ENCODE data around the gene ZNF785.
"Not testable (repeated sequence)": the region's sequence is repeated elsewhere in the genome, so short reads cannot be mapped to it uniquely, and the experiment has no call there.

ZNF785 gene

DNA sequence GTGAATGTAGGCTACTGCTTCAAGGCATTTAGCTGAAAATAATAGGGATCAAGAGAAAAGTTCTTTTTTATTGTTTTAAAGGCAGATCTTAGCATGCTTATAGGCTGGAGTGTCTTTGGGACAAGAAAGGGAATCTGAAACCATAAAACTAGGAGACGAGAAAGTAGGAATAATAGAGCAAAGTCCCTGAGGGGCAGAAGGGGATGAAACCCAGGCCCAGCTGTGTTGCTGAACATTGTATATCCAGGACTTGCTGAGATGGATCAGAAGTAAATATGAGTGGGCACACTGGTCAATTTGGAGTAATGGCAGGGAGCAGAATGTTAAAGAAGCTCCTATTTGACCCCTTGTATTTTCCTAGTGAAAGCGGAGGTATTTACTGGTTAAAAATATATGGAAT lies 15.4 kb upstream of the ZNF785 start:
- H3K4me1 ChIP-seq (ENCODE audit: control insufficient read depth, insufficient read depth, low read length), result no peaks in the 10 kb centered on the region
- no peaks in the 10 kb centered on the region for H3K9me3 ChIP-seq (ENCODE audit: control insufficient read depth, insufficient read depth, low read length)
- peaks cover 26% of the 10 kb centered on the region for H3K36me3 ChIP-seq (ENCODE audit: control insufficient read depth, insufficient read depth, low read length)
- no peak overlapping the region for H3K4me3 ChIP-seq (ENCODE audit: low read depth, low read length)
- H3K9ac ChIP-seq (ENCODE audit: low read depth, low read length), result no peak overlapping the region
- H3K27ac ChIP-seq (ENCODE audit: low read depth, low read length), result no peak overlapping the region
- H3K27me3 ChIP-seq (ENCODE audit: control insufficient read depth, insufficient read depth, low read length), result no peaks in the 10 kb centered on the region

DNA sequence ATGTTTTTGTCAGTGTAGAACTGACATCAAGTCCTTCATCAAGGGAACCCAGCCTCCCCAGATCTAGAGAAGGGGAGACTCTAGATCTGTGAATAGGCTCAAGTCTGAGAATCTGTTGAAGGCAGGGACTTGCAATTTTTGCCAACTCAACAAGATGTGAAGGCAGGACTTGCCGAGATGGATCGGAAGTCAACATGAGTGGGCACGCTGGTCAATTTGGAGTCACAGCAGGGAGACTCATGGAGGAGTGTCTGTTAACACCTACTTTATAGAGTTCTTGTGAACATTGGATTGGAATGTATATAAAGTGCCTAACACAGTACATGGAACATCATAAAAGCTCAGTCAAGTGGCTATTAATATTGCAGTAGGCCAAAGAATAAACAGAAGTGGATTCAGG lies 14.7 kb upstream of the ZNF785 start:
- H3K27ac ChIP-seq (ENCODE audit: low read depth, low read length), result no peak overlapping the region
- H3K9me3 ChIP-seq (ENCODE audit: control insufficient read depth, insufficient read depth, low read length), result no peaks in the 10 kb centered on the region
- no peak overlapping the region for H3K4me3 ChIP-seq (ENCODE audit: low read depth, low read length)
- no peaks in the 10 kb centered on the region for H3K4me1 ChIP-seq (ENCODE audit: control insufficient read depth, insufficient read depth, low read length)
- H3K9ac ChIP-seq (ENCODE audit: low read depth, low read length), result no peak overlapping the region
- peaks cover 20% of the 10 kb centered on the region for H3K36me3 ChIP-seq (ENCODE audit: control insufficient read depth, insufficient read depth, low read length)
- no peaks in the 10 kb centered on the region for H3K27me3 ChIP-seq (ENCODE audit: control insufficient read depth, insufficient read depth, low read length)

DNA sequence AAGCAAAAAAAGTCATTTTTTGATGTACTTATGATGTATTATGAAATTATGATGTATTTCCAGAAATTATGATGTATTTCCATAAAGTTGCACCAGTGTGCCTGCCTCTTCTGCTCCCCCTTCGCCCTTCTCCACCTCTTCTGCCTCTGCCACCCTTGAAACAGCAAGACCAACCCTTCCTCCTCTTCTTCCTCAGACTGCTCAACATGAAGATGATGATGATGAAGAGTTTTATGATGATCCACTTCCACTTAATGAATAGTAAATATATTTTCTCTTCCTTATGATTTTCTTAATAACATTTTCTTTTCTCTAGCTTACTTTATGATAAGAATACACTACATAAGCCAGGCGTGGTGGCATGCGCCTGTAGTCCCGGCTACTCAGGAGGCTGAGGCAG lies 7.4 kb upstream of the ZNF785 start:
- Histone ChIP-seq H3K9me3 (ENCODE audit: control insufficient read depth, insufficient read depth, low read length) (no peaks in the 10 kb centered on the region), H3K36me3 (ENCODE audit: control insufficient read depth, insufficient read depth, low read length) (peaks cover 2% of the 10 kb centered on the region; the same call in 1 of the 2 replicates), H3K27me3 (ENCODE audit: control insufficient read depth, insufficient read depth, low read length) (no peaks in the 10 kb centered on the region), H3K4me3 (ENCODE audit: low read depth, low read length) (no peak overlapping the region), H3K4me1 (ENCODE audit: control insufficient read depth, insufficient read depth, low read length) (no peaks in the 10 kb centered on the region), H3K27ac (ENCODE audit: low read depth, low read length) (no peak overlapping the region), H3K9ac (ENCODE audit: low read depth, low read length) (no peak overlapping the region)

DNA sequence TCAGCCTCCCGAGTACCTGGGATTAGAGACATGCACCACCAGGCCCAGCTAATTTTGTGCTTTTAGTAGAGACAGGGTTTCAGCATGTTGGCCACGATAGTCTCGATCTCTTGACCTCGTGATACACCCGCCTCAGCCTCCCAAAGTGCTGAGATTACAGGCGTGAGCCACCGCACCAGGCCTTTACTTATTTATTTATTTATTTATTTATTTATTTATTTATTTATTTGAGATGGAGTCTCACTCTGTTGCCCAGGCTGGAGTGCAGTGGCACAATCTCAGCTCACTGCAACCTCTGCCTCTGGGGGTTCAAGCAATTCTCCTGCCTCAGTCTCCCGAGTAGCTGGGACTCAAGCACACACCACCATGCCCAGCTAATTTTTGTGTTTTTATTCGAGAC lies 5.4 kb upstream of the ZNF785 start:
- not testable (repeated sequence) for H3K9ac ChIP-seq (ENCODE audit: low read depth, low read length); H3K27me3 ChIP-seq (ENCODE audit: control insufficient read depth, insufficient read depth, low read length); H3K27ac ChIP-seq (ENCODE audit: low read depth, low read length); H3K9me3 ChIP-seq (ENCODE audit: control insufficient read depth, insufficient read depth, low read length); H3K4me1 ChIP-seq (ENCODE audit: control insufficient read depth, insufficient read depth, low read length); H3K4me3 ChIP-seq (ENCODE audit: low read depth, low read length)
- H3K36me3 ChIP-seq (ENCODE audit: control insufficient read depth, insufficient read depth, low read length), result peaks cover 10% of the 10 kb centered on the region

DNA sequence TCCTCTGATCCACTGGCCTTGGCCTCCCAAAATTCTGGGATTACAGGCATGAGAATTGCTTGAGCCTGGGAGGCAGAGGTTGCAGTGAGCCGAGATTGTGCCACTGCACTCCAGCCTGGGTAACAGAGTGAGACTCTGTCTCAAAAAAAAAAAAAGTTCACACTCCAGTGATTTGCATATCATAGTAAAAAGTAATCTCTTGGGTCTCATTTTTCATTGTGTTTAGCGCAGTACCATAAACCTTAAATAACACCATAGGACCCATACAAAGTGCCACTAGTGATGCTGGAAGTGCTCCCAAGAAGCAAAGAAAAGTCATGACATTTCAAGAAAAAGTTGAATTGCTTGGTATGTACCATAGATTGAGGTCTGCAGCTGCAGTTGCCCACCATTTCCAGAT lies 4.1 kb upstream of the ZNF785 start:
- H3K4me3 ChIP-seq (ENCODE audit: low read depth, low read length); H3K9ac ChIP-seq (ENCODE audit: low read depth, low read length); H3K27me3 ChIP-seq (ENCODE audit: control insufficient read depth, insufficient read depth, low read length); H3K4me1 ChIP-seq (ENCODE audit: control insufficient read depth, insufficient read depth, low read length); H3K9me3 ChIP-seq (ENCODE audit: control insufficient read depth, insufficient read depth, low read length); H3K27ac ChIP-seq (ENCODE audit: low read depth, low read length): not testable (repeated sequence)
- H3K36me3 ChIP-seq (ENCODE audit: control insufficient read depth, insufficient read depth, low read length), result peaks cover 10% of the 10 kb centered on the region

DNA sequence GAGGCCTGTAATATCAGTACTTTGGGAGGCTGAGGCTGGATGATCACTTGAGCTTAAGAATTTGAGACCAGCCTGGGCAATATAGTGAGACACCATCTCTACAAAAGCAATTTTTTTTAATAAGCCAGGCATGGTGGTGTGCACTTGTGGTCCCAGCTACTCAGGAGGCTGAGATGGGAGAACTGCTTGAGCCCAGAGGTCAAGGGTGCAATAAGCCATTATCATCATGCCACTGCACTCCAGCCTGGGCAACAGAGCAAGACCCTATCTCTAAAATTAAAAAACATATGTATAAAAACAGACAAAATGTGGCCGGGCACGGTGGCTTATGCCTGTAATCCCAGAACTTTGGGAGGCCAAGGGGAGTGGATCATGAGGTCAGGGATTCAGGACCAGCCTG lies 3.2 kb upstream of the ZNF785 start:
- Histone ChIP-seq H3K36me3 (ENCODE audit: control insufficient read depth, insufficient read depth, low read length) (peaks cover 10% of the 10 kb centered on the region), H3K9ac (ENCODE audit: low read depth, low read length) (no peak overlapping the region), H3K27ac (ENCODE audit: low read depth, low read length) (no peak overlapping the region), H3K9me3 (ENCODE audit: control insufficient read depth, insufficient read depth, low read length) (no peaks in the 10 kb centered on the region), H3K27me3 (ENCODE audit: control insufficient read depth, insufficient read depth, low read length) (no peaks in the 10 kb centered on the region), H3K4me1 (ENCODE audit: control insufficient read depth, insufficient read depth, low read length) (peaks cover 3% of the 10 kb centered on the region; the same call in 1 of the 2 replicates), H3K4me3 (ENCODE audit: low read depth, low read length) (no peak overlapping the region)

DNA sequence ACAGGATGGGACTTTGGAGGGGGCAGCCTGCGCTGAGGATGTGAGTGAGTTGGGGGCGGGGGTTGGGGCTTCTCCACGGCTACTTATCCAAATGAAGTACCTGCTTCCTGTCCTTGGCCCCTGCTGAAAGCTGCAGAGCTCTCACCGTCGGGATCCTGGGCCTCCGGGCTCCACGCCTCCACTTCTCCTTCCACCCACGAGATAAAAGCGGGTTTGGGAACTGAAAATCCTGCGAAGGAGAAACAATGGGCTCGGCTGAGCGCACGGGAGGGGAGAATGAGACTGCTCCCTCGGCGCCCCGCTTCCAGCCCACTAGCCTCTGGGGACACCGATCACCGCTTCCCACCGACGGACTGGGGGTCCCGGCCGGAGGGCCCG lies 486 bp downstream of the ZNF785 start:
- Histone ChIP-seq H3K4me3 (ENCODE audit: low read depth, low read length) (peak overlapping the region; percentile 82), H3K4me1 (ENCODE audit: control insufficient read depth, insufficient read depth, low read length) (peaks cover 3% of the 10 kb centered on the region; the same call in 1 of the 2 replicates), H3K27me3 (ENCODE audit: control insufficient read depth, insufficient read depth, low read length) (no peaks in the 10 kb centered on the region), H3K9me3 (ENCODE audit: control insufficient read depth, insufficient read depth, low read length) (no peaks in the 10 kb centered on the region), H3K27ac (ENCODE audit: low read depth, low read length) (peak overlapping the region; percentile 86), H3K9ac (ENCODE audit: low read depth, low read length) (peak overlapping the region; percentile 84), H3K36me3 (ENCODE audit: control insufficient read depth, insufficient read depth, low read length) (peaks cover 35% of the 10 kb centered on the region)

DNA sequence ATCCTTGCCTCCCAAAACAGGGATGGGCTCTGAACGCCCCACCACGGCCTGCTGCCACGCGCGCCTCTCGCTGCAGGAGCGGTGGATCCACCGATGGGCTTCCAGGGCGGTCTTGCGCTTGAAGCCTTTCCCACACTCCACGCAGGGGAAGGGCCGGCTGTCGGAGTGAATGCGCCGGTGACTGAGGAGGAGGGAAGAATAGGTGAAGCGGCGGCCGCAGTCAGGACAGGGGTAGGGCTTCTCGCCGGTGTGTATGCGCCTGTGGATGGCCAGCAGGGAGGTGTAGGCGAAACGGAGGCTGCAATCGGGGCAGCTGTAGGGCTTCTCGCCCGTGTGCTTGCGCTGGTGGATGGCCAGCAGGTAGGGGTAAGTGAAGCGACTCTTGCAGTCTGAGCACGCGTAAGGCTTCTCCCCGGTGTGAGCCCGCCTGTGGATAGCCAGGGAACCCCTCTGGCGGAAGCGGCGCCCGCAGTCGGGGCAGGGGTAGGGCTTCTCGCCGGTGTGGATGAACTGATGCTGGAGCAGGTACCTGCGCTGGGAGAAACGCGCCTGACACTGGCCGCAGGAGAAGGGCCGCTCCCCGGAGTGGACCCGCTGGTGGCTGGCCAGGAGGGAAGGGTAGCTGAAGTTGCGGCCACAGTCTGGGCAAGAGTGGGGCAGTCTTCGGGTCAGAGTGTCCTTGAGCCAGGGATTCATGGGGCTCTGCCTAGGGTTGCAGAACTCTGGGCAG lies 2.7 kb downstream of the ZNF785 start:
- H3K4me3 ChIP-seq (ENCODE audit: low read depth, low read length), result no peak overlapping the region
- H3K36me3 ChIP-seq (ENCODE audit: control insufficient read depth, insufficient read depth, low read length), result peaks cover 48% of the 10 kb centered on the region
- no peaks in the 10 kb centered on the region for H3K9me3 ChIP-seq (ENCODE audit: control insufficient read depth, insufficient read depth, low read length)
- H3K27ac ChIP-seq (ENCODE audit: low read depth, low read length), result no peak overlapping the region
- H3K27me3 ChIP-seq (ENCODE audit: control insufficient read depth, insufficient read depth, low read length), result no peaks in the 10 kb centered on the region
- H3K9ac ChIP-seq (ENCODE audit: low read depth, low read length), result no peak overlapping the region
- peaks cover 3% of the 10 kb centered on the region; the same call in 1 of the 2 replicates for H3K4me1 ChIP-seq (ENCODE audit: control insufficient read depth, insufficient read depth, low read length)

DNA sequence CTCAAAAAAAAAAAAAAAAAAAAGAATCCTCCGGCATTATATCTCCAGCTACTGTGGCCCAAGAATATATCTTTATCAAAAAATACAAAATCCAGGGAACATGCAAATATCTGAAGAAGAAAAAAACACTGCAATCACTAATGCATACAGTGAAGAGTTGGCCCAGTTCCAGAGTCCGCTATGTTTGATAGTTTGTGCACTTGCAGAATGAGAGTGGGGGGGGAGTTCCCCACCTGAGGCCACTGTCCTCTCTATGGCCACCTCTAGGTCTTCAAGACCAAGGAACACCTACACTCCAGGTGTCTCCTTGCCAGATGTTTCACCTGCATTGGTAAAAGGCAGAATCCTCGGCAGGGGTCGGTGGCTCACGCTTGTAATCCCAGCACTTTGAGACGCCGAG lies 4.0 kb downstream of the ZNF785 start:
- Histone ChIP-seq H3K4me3 (ENCODE audit: low read depth, low read length) (no peak overlapping the region), H3K27ac (ENCODE audit: low read depth, low read length) (no peak overlapping the region), H3K4me1 (ENCODE audit: control insufficient read depth, insufficient read depth, low read length) (peaks cover 3% of the 10 kb centered on the region; the same call in 1 of the 2 replicates), H3K9me3 (ENCODE audit: control insufficient read depth, insufficient read depth, low read length) (no peaks in the 10 kb centered on the region), H3K9ac (ENCODE audit: low read depth, low read length) (no peak overlapping the region), H3K27me3 (ENCODE audit: control insufficient read depth, insufficient read depth, low read length) (no peaks in the 10 kb centered on the region), H3K36me3 (ENCODE audit: control insufficient read depth, insufficient read depth, low read length) (peaks cover 41% of the 10 kb centered on the region)

DNA sequence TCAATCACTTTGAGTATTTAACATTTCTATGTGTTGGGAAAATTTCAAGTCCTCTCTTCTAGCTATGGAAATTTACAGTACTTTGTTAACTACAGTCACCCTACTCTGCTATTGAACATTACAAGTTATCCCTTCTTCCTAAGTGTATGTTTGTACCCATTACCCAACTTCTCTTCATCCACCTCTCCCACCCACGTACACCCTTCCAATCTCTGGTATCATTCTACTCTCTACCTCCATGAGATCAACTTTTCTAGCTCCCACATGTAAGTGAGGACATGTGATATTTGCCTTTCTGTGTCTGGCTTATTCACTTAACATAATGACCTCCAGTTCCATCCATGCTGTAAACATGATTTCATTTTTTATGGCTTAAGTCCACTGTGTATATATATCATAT lies 10.8 kb downstream of the ZNF785 start:
- Histone ChIP-seq H3K4me3 (ENCODE audit: low read depth, low read length) (no peak overlapping the region), H3K9ac (ENCODE audit: low read depth, low read length) (no peak overlapping the region), H3K4me1 (ENCODE audit: control insufficient read depth, insufficient read depth, low read length) (peaks cover 10% of the 10 kb centered on the region)

DNA sequence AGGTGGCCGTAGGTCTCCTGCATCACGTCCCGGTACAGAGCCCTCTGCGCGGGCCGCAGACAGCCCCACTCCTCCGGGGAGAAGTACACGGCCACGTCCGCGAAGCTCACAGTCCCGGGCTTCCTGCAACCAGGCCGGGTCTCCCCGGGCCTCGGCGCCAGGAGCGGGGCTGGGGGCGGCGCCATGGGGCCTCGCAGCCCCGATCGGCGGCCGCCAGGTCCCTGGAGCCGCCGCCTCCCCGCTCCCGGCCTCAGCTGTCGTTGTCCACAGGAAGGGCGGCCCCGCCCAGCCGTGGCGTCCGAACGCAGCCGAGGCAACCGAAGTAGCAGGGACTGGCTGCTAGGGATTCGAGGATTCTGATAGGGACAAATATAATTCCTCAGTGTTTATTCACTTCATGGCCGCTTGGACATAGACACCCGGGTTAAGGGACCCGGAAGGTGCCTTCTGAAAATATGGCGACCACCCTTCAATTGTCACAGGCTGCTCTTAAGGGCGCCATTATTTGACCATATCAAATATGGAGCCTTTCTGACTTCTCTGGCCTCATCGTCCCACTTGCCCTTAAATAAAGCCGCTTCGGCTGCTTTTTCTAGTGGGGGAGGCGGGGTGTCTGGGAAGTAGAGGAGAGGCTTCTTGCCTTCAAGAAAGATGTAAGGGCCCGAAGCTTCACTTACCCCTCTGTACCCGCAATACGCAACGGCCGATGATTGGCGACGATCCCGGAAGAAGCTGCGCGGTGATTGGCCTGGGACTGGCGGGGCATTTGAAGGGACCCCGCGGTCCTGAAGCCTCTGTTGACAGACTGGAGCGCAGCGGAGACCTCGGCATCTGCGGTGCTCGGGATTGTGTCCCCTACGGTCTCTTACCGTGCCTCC lies 13.8 kb downstream of the ZNF785 start, which contains the start of gene ZNF688:
TSS of gene ZNF688 (minus strand) at position 270 of the 878 bp plus-strand sequence. CDS start at position 185, 85 bp downstream.
- Histone ChIP-seq H3K27me3 (ENCODE audit: control insufficient read depth, insufficient read depth, low read length) (no peaks in the 10 kb centered on the region), H3K27ac (ENCODE audit: low read depth, low read length) (peak within 1 kb of the TSS; percentile 93), H3K9ac (ENCODE audit: low read depth, low read length) (peak within 1 kb of the TSS; percentile 75)

More for the DNA sequence above, 10.8 kb downstream of the ZNF785 start:
- Histone ChIP-seq H3K9me3 (ENCODE audit: control insufficient read depth, insufficient read depth, low read length) (no peaks in the 10 kb centered on the region), H3K36me3 (ENCODE audit: control insufficient read depth, insufficient read depth, low read length) (peaks cover 17% of the 10 kb centered on the region), H3K27me3 (ENCODE audit: control insufficient read depth, insufficient read depth, low read length) (no peaks in the 10 kb centered on the region), H3K27ac (ENCODE audit: low read depth, low read length) (no peak overlapping the region)

More for the DNA sequence above, 13.8 kb downstream of the ZNF785 start, which contains the start of gene ZNF688:
- Histone ChIP-seq H3K9me3 (ENCODE audit: control insufficient read depth, insufficient read depth, low read length) (no peaks in the 10 kb centered on the region), H3K4me3 (ENCODE audit: low read depth, low read length) (peak within 1 kb of the TSS; percentile 78), H3K36me3 (ENCODE audit: control insufficient read depth, insufficient read depth, low read length) (no peaks in the 10 kb centered on the region), H3K4me1 (ENCODE audit: control insufficient read depth, insufficient read depth, low read length) (peaks cover 10% of the 10 kb centered on the region)
